Fibroblast of skin of left biceps (primary cell): Measurements from ENCODE around the gene CFC1.
"Not testable (repeated sequence)": the region's sequence is repeated elsewhere in the genome, so short reads cannot be mapped to it uniquely, and the experiment has no call there.

Experiments
- DNase-seq, 2 experiments: peaks; one replicate each; pipeline ENCODE4 v3.0.0-alpha.2; 2013; ENCODE audit warnings: low read depth in 2 of 2

Gene CFC1

GRCh38 chr2:130599393-130599792, at the start of gene CFC1:
Gene CFC1, minus strand, starts transcription at chr2:130599575. Its CDS starts 288 bp downstream, at chr2:130599287.
- not testable (repeated sequence) for DNase-seq

DNA sequence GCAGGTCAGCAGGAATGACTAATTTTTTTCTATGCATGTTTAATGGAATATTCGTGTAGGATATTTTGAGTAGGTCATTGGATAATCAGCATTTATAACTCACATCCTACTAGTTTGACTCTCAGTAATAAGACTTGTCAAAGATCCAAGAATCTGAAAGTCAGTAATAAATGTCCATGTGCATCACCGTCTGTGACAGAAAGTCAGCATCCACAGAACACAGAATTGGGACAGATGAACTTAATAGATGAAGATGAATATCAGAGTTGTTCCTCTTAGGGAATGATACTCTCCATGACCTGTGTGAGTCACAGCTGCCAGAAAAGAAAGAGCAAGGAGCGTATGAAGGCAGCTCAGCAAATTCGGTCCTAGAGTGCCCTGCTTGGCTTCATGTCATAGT, 42.3 kb upstream of the CFC1 start:
- DNase-seq = not testable (repeated sequence)

DNA sequence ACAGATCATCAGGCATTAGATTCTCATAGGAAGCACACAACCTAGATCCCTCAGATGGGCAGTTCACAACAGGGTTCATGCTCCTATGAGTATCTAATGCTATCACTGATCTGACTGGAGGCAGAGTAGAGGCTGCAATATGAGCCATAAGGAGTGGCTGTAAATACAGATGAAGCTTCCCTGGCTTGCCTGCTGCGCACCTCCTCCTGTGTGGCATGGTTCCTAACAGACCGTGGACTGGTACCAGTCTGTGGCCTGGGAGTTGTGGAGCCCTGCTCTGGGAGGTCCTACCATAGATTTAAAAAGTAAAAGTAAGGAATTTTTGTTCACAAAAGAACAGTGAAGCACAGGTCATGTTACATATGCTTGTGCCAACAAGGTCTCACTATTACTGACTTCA, 39.6 kb upstream of the CFC1 start:
- not testable (repeated sequence) for DNase-seq

DNA sequence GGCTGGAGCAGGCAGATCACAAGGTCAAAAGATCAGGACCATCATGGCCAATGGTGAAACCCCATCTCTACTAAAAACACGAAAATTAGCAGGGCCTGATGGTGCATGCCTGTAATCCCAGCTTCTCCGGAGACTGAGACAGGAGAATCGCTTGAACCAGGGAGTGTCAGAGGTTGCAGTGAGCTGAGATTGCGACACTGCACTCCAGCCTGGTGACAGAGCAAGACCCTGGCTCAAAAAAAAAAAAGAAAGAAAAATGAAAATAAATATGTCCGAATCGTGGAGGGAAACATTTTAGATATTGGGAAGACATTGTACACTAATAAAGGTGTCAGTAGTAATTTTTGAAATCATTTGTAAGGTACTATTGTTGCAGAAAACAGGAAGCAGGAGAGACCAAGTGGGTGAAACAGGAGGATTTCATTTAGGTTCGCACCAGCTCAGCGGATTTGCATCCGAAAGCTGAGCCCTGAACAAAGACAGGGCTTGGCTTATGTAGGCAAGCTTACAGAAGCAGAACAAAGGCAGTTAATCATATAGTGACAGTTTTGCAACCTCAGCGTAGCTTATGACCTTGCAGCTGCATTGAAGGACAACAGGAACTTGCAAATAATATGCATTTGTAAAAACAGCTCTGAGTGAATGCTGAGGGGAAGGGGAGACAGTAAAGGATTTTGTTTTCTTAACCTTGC, 29.6 kb upstream of the CFC1 start:
- not testable (repeated sequence) for DNase-seq

- DNase-seq = not testable (repeated sequence)
Measured at GRCh38 chr2:130611140-130611539, 11.8 kb upstream of the CFC1 start, which contains the start of gene POTEJ. Gene POTEJ, plus strand, starts transcription at chr2:130611440. Its CDS starts 93 bp downstream, at chr2:130611533.

GRCh38 chr2:130610486-130610885, 11.1 kb upstream of the CFC1 start:
- not testable (repeated sequence) for DNase-seq

DNA sequence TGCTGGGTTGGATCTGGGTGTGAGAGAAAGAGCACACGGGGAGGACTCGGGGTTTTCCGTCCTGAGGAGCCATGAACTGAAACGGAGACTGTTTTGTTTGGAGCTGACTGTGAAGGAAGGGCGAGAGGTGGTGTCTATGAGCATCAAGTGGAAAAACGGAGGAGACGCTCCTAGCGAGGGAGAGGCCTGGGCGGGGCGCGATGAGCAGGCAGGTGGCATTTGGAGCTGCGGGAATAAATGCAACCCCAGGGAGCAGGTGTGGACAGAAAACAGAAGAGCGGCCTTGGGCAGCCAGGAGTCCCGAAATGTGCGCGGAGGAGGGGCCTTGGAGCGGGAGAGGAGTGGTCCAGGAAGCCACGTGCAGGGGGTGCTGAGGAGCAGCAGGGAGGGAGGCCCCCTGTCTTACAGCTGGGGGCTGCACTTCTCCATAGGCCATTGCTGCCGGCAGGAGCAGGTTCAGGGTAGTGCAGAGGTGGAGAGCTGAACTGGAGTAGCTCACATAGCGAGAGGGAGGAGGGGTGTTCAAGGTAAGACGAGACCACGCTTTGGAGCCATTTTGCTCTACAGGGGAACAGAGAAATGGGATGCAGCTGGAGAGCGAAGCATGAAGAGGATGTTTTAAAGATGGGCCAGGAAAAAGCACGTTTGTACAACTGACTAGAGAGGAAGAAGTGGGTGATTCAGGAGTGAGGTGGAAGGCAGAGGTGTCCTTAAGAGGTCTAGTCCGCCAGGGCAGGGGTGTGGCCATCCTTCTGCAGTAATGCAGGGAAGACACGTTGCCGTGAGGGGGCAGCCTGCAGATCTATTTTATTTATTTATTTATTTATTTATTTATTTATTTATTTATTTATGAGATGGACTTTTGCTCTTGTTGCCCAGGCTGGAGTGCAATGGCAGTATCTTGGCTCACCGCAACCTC, 9.9 kb upstream of the CFC1 start:
- DNase-seq = not testable (repeated sequence)

GRCh38 chr2:130608276-130609001, 9.1 kb upstream of the CFC1 start:
- not testable (repeated sequence) for DNase-seq

GRCh38 chr2:130601648-130602302, 2.4 kb upstream of the CFC1 start:
- DNase-seq = not testable (repeated sequence)

DNA sequence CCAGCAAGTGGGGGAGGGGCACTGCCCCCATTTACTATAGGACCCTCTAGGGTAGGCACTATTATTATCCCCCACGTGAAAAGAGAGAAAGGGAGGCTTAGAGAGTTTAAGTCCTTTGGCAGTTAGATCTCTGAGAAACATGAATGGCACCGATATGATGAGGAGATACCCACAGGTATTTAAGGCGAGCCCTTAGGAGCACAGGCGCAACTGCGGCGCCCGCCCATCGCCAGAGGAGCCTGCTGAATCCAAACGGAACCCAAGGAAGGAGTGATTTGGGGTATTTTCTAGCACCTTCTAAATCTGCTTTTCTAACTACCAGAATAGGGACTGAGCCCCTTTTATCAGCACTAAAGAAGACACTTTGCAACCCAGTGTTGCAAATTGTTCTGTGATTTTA, 551 bp upstream of the CFC1 start:
- DNase-seq = not testable (repeated sequence)

DNA sequence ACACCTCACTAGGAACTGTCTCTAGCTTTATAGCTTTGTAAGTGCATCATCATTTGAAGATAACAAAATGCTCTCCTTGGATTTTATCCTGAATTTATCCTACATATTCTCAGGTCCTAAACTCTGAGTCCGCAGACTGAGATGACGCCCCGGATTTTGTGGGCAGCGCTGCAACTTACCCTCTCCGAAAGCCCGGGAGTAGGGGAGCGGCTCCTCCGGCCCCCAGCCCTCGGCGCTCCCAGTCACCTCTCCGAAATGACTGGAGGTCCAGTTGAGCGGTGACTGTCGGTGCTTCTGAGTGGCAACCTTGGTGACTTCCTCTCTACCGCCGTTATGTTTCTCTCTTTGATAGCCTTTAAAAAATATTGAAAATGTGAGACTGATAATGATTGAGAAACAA, 912 bp downstream of the CFC1 start:
- DNase-seq = not testable (repeated sequence)

DNA sequence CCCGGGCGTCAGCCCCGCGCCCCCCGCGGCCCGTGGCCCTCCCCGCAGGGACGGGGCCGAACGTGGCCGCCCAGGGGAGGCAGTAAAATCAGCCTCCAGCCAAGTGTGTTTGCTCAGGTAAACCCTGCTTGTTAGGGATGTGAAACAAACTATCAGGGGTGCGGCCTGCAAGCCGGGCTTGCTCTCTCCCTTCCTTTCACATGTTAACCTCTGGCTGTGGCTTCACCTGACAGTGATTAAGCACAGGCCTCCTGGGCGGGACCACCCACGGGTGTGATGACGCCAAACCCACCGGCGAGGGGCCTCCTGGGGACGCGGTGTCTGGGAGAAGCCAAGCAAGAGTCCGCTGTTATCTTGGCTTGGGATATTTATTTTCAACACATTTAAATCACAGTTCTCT, 1.4 kb downstream of the CFC1 start:
- DNase-seq = not testable (repeated sequence)

DNA sequence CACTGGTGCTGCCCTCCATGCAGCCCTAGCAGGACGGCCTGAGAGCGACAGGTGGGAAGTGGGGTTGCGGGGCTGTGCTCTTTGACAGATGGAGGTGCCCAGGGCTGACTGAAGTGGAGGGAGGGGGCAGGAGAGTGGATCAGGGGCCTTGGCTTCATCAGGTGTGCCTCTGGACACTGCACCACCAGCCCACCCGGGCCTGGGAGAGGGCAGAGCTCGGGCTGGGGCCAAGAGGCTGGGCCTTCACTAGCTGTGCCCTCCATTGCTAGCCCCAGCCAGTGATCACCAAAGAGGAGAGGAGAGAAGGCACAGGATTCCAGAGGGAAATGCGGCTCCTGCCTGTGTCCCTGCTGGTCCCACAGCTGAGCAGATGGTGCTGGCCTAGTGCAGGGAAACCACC, 2.6 kb downstream of the CFC1 start:
- not testable (repeated sequence) for DNase-seq

GRCh38 chr2:130594011-130594410, 5.4 kb downstream of the CFC1 start:
- not testable (repeated sequence) for DNase-seq

- not testable (repeated sequence) for DNase-seq
Measured at GRCh38 chr2:130592791-130593414, 6.5 kb downstream of the CFC1 start.

GRCh38 chr2:130590842-130591359, 8.5 kb downstream of the CFC1 start:
- DNase-seq = not testable (repeated sequence)

GRCh38 chr2:130590170-130590841, 9.1 kb downstream of the CFC1 start:
- DNase-seq = not testable (repeated sequence)

GRCh38 chr2:130588688-130589458, 10.5 kb downstream of the CFC1 start:
- not testable (repeated sequence) for DNase-seq

- not testable (repeated sequence) for DNase-seq
Measured at GRCh38 chr2:130584726-130585125, 14.6 kb downstream of the CFC1 start.
